Gastrocnemius medialis (tissue), 4 donors: ENCODE results near the gene MRPL18. TPM values are rescaled to one million over a fixed set of nuclear protein-coding genes. Genes with fewer than 3 reads are reported as not detected.

Experiments used
- ATAC-seq, 2 donors: fragments of 150-250 bp; one replicate each; pipeline ENCODE4 v1.9.1; 2016
- DNase-seq, 2 donors: peaks; one replicate each; pipeline ENCODE4 v3.0.0-alpha.2; 2019
- H3K27ac ChIP-seq, 4 donors: fragments of 200-600 bp; sonication (generic); 1 replicate in 1 of 4; 2 replicates in 3 of 4; pipeline ENCODE4 v1.5.1; 2016 to 2018; ENCODE audit warnings: mild to moderate bottlenecking in 2 of 4, moderate library complexity in 1 of 4
- H3K27me3 ChIP-seq, 3 donors: fragments of 200-600 bp; sonication (generic) in 2 of 3; 1 replicate in 1 of 3; 2 replicates in 2 of 3; pipeline versions ENCODE4 v1.5.1 to v1.6.0; 2016 to 2019; ENCODE audit warnings: mild to moderate bottlenecking in 1 of 3, moderate library complexity in 1 of 3
- H3K36me3 ChIP-seq, 2 donors: fragments of 200-600 bp; sonication (generic) in 1 of 2; one replicate each; pipeline ENCODE4 v1.5.1; 2017 to 2018
- H3K4me1 ChIP-seq, 2 donors: fragments of 200-600 bp; sonication (generic) in 1 of 2; one replicate each; pipeline ENCODE4 v1.5.1; 2016 to 2017; ENCODE audit warnings: mild to moderate bottlenecking in 2 of 2
- H3K4me3 ChIP-seq, 4 donors: fragments of 200-600 bp; sonication (generic) in 3 of 4; 1 replicate in 1 of 4; 2 replicates in 3 of 4; pipeline ENCODE4 v1.5.1; 2016 to 2019; ENCODE audit warnings: mild to moderate bottlenecking in 2 of 4
- H3K9me3 ChIP-seq, 3 donors: fragments of 200-600 bp; sonication (generic) in 2 of 3; 1 replicate in 1 of 3; 2 replicates in 2 of 3; pipeline ENCODE4 v1.5.1; 2016 to 2019
- CTCF ChIP-seq, 5 experiments: fragments of 450-650 bp in 3 of 5; fragments of 200-600 bp in 2 of 5; sonication (generic) in 2 of 5; IDR thresholded peaks in 4 of 5; conservative IDR thresholded peaks in 1 of 5; 1 replicate in 4 of 5; 2 replicates in 1 of 5; pipeline ENCODE4 v1.5.1; 2016 to 2019; ENCODE audit warnings: antibody characterized with exemption in 5 of 5, mild to moderate bottlenecking in 3 of 5, moderate library complexity in 3 of 5
- POLR2A ChIP-seq, 2 donors: fragments of 450-650 bp; IDR thresholded peaks; one replicate each; pipeline ENCODE4 v1.6.1; 2017; ENCODE audit warnings: antibody characterized with exemption in 2 of 2, mild to moderate bottlenecking in 2 of 2, moderate library complexity in 2 of 2
- in situ Hi-C, 4 donors: fragments of 200-750 bp; cut with MboI; loops; one replicate each; pipeline versions ENCODE4 v1.15.0 to v1.8.0; 2017; ENCODE audit warnings: low sequenced_read_pairs in 4 of 4
- intact Hi-C: fragments of 100-400 bp; cut with DNase I; formaldehyde crosslinking; loops from one replicate; pipeline ENCODE4 v1.15.1; 2023; ENCODE audit warnings: low total_unique reads
- total RNA-seq, 4 donors: library from RNA; depleted of rRNA; stranded (reverse); fragments of >200 nt; gene quantifications; one replicate each; pipeline versions ENCODE4 v1.1.0 to v1.2.3, GENCODE V29; 2016

Gene MRPL18
- total RNA-seq, 4 donors from 2014 or later = 54.0 to 122 (median 69.0) TPM

GRCh38 chr6:159837511-159837910 lies 47.2 kb downstream of the MRPL18 start:
- DNase-seq (no peak), ATAC-seq (no peak)
- Histone ChIP-seq H3K27me3 (no peaks in the 10 kb centered on the region), H3K4me1 (no peaks in the 10 kb centered on the region), H3K27ac (no peak overlapping the region), H3K9me3 (no peaks in the 10 kb centered on the region), H3K36me3 (no peaks in the 10 kb centered on the region), H3K4me3 (no peak overlapping the region)
- in situ Hi-C loops = no loop called here
- intact Hi-C loops = no loop called here
- TF ChIP-seq POLR2A (IDR thresholded peaks at IDR 0.05) (no peak), CTCF (IDR thresholded peaks at IDR 0.05 in 4 of 5, conservative IDR thresholded peaks at IDR 0.05 in 1 of 5) (no peak)

DNA sequence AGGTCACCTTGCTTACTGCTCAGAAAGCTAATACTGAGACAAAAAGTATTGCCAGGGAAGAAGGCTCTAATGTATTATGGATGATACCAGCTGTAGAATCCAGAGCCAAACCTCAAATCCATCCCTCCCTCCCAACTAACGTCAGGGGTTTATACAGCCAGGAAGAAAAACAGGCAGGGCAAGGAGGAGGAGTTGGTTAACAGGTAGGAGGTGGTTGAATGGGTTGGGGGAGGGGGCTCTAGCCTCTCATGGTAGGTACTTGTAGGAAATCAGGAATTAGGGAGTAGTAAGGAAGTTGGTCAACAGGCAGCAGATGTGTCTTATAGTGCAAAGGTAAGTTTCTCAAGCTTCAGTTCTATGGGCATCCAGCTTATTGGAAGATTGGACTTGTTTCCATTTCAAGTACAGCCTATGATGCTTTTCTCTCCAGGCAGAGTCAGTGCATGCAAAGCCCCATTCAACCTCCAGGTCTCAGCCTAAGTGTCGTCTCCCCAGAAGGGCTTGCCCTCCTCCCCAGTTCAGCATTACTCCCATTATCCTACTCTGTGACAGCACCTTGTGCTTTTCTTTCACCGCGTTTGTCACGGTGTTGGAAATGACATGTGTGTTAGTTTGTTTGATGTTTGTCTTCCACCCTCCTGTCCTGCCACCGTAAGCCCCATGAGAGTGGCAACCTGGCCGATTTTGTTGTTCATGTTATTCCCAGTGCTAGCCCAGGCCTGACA lies 47.9 kb downstream of the MRPL18 start:
- H3K4me1 ChIP-seq = no peaks in the 10 kb centered on the region
- intact Hi-C loops = no loop called here
- H3K36me3 ChIP-seq = no peaks in the 10 kb centered on the region
- no peak overlapping the region for H3K27ac ChIP-seq
- TF ChIP-seq CTCF (IDR thresholded peaks at IDR 0.05 in 4 of 5, conservative IDR thresholded peaks at IDR 0.05 in 1 of 5) = no peak
- TF ChIP-seq POLR2A (IDR thresholded peaks at IDR 0.05) = no peak
- in situ Hi-C loops = no loop called here
- no peaks in the 10 kb centered on the region for H3K9me3 ChIP-seq
- DNase-seq (no peak), ATAC-seq (no peak)
- no peak overlapping the region for H3K4me3 ChIP-seq
- no peaks in the 10 kb centered on the region for H3K27me3 ChIP-seq

DNA sequence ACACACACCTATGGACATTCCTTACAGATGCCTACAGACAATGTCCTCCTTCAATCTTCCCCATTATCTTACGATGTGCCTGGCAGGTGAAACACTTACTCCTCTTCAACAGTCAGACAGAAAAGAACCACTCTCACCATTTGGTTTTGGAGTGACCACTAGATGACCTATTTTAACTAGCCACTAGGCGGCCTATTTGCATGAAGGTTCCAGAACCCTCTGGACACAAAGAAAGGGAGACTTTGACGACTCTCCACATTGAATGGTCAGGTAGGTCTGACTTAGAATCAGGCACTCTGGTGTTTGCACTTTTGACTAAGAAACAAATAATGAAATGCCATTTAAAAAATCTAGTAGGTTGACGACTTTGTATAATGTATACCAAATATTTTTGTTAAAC lies 51.8 kb downstream of the MRPL18 start:
- ATAC-seq (no peak), DNase-seq (no peak)
- Histone ChIP-seq H3K36me3 (no peaks in the 10 kb centered on the region), H3K4me1 (peaks cover 0 to 7% of the 10 kb centered on the region in 2 donors), H3K4me3 (no peak overlapping the region), H3K9me3 (no peaks in the 10 kb centered on the region), H3K27ac (no peak overlapping the region), H3K27me3 (no peaks in the 10 kb centered on the region)
- TF ChIP-seq CTCF (IDR thresholded peaks at IDR 0.05 in 4 of 5, conservative IDR thresholded peaks at IDR 0.05 in 1 of 5) = no peak
- in situ Hi-C loops = no loop called here
- intact Hi-C loops = no loop called here

DNA sequence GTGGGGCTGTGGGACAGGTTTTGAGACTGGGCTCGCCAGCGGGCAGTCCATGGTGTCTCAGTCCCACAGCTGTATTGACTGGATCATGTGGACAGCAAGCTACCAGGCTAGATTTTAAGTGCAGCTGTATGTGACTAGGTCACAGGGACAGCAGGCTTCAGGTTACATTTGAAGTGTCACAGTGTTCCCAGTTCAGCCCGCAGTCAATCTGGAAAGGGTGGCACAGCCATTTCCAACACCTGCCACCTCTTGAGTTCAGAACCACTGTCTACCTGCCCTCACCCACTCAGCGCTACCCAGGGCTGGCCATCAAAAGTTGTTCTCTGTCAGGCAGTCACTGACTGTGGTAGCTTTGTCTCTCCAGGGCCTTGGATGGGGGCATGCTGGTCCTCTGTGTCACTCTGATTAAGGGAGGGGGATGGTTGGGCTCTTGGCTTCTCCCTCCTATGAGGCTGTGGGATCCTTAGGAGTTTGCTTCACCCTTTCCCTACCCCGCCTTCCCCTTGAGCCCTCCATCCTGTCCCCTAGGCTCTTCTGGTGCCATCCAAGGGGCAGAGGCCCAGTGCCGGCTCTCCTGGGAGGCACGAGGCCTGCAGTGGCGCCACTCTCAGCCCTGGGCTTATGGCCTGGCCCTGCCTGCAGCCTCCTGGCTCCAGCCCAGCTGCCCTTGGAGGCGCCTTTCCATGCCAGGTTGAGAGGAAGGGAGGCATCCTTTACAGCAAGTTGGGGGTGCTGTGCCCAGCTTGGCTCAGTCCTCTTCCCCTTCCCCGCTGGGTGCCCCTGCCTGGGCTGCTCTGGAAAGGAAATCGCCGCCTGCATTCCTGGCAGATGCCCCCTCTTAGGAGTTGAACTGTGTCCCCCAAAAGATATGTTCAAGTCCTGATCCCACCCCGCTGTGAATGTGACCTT lies 54.7 kb downstream of the MRPL18 start:
- Histone ChIP-seq H3K4me1 (peaks cover 0 to 7% of the 10 kb centered on the region in 2 donors), H3K4me3 (no peak overlapping the region), H3K27ac (peak overlapping the region in 1 of 4 donors; percentile 39), H3K27me3 (no peaks in the 10 kb centered on the region), H3K36me3 (no peaks in the 10 kb centered on the region), H3K9me3 (no peaks in the 10 kb centered on the region)
- no peak for TF ChIP-seq CTCF (IDR thresholded peaks at IDR 0.05 in 4 of 5, conservative IDR thresholded peaks at IDR 0.05 in 1 of 5)
- TF ChIP-seq POLR2A (IDR thresholded peaks at IDR 0.05) = no peak
- intact Hi-C loops (no loop called here), in situ Hi-C loops (no loop called here)
- peak in 1 of 2 donors; percentile 16 for DNase-seq
- ATAC-seq = peak; percentile 86 to 93

Other genes starting within 250 kb of the MRPL18 start
- over 10,000 TPM; 10,850 to 22,513 (median 13,452) TPM for gene SOD2, start 97.2 kb upstream of the MRPL18 start, total RNA-seq
- gene WTAP, start 63.0 kb upstream of the MRPL18 start, total RNA-seq = 100 to 1,000 TPM; 147 to 238 (median 193) TPM
- gene ACAT2, start 28.4 kb upstream of the MRPL18 start, total RNA-seq = 1 to 10 TPM in 2 of 4 donors, under 1 TPM in 2; 0.59 to 4.6 (median 2.4) TPM
- 100 to 1,000 TPM; 135 to 256 (median 166) TPM for gene TCP1, start 865 bp upstream of the MRPL18 start, total RNA-seq
- not detected for gene PNLDC1, start 9.8 kb downstream of the MRPL18 start, total RNA-seq
- not detected for gene MAS1, start 100.5 kb downstream of the MRPL18 start, total RNA-seq
- gene IGF2R, start 178.6 kb downstream of the MRPL18 start, total RNA-seq = 100 to 1,000 TPM in 3 of 4 donors, 10 to 100 TPM in 1; 56.6 to 134 (median 108) TPM